ENCODE measurements around the gene HERC6. TPM values are rescaled to one million over a fixed set of nuclear protein-coding genes. Genes with fewer than 3 reads are reported as not detected.
"Not testable (repeated sequence)": the region's sequence is repeated elsewhere in the genome, so short reads cannot be mapped to it uniquely, and the experiment has no call there.

HERC6 gene
- total RNA-seq, 1 donor from 2014 or later: 2.4 TPM

DNA sequence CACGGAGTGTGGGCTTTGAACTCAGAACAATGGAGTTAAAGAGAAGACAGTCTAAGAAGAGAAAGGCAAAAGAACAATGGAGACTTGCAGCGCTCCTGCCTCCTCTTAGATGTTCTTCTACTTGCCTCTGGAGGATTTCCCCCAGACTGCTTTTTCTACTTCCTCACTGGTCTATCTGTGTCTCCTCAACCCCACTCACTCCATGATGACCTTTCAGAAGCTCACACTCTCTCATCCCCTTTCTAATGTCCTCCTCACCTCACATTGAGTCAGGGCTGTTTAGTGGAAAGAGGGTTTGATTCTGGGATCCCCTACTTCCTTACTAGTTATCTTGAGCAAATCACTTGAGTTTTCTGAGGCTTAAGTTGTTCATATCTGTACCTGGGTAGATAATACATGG is 12.2 kb upstream of the HERC6 start:
- DNase-seq (ENCODE audit: low read depth): no peak
- no peak overlapping the region for H3K4me3 ChIP-seq (ENCODE audit: low read depth, low read length)
- TF ChIP-seq, protein P1, sequence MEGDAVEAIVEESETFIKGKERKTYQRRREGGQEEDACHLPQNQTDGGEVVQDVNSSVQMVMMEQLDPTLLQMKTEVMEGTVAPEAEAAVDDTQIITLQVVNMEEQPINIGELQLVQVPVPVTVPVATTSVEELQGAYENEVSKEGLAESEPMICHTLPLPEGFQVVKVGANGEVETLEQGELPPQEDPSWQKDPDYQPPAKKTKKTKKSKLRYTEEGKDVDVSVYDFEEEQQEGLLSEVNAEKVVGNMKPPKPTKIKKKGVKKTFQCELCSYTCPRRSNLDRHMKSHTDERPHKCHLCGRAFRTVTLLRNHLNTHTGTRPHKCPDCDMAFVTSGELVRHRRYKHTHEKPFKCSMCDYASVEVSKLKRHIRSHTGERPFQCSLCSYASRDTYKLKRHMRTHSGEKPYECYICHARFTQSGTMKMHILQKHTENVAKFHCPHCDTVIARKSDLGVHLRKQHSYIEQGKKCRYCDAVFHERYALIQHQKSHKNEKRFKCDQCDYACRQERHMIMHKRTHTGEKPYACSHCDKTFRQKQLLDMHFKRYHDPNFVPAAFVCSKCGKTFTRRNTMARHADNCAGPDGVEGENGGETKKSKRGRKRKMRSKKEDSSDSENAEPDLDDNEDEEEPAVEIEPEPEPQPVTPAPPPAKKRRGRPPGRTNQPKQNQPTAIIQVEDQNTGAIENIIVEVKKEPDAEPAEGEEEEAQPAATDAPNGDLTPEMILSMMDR (conservative IDR thresholded peaks at IDR 0.05; ENCODE audit: low read depth, low read length): no peak

DNA sequence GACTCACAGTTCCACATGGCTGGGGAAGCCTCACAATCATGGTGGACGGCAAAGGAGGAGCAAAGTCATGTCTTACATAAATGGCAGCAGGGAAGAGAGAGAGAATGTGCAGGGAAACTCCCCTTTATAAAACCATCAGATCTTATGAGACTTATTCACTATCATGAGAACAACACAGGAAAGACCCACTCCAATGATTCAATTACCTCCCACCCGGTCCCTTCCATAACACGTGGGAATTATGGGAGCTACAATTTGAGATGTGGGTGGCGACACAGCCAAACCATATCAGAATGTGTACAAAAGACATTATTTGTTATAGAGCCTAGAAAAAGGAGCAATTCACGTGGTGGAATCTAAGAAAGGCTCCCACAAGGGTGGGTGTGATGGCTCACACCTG is 10.8 kb upstream of the HERC6 start:
- H3K4me3 ChIP-seq (ENCODE audit: low read depth, low read length): no peak overlapping the region
- no peak for DNase-seq (ENCODE audit: low read depth)
- TF ChIP-seq, protein P1 (conservative IDR thresholded peaks at IDR 0.05; ENCODE audit: low read depth, low read length): no peak

DNA sequence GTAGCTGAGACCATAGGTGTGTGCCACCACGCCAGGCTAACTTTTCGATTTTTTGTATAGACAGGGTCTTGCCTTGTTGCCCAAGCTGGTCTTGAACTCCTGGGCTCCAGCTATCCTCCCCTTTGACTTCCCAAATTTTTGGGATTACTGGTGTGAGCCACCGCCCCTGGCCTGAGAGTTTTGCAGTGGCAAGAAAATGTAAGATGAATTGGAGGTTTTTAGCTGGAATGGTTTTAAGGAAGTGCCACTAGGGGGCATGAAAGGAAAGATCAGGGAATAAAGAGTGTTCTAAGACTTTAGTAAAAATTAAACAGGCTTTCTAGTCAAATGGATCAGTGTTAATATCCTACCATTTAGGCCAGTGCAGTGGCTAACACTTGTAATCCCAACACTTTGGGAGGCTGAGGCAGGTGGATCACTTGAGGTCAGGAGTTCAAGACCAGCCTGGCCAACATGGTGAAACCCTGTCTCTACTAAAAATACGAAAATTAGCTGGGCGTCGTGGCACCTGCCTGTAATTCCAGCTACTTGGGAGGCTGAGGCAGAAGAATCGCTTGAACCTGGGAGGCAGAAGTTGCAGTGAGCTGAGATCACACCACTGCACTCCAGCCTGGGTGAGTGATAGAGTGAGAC is 9.4 kb upstream of the HERC6 start:
- TF ChIP-seq, protein P1 (conservative IDR thresholded peaks at IDR 0.05; ENCODE audit: low read depth, low read length): peak; percentile 76
- DNase-seq (ENCODE audit: low read depth); H3K4me3 ChIP-seq (ENCODE audit: low read depth, low read length): not testable (repeated sequence)

DNA sequence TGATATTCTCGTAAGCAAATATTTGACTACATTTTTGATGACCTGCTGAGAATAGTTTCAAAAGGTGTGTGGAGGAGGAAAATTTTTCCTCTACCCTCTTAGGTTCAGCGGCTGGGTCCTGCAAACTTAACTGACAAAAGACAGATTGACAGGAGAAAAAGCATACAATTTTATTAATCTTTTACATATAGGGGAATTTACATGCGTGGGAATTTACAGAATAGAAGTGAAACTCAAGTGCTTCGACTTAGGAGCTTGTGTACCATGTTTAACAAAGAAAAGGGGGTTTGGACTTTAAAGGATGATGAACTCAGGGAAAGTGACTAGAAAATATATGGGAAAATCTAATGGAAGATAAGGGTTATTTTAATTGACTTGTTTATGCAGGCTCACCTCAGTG is 2.5 kb downstream of the HERC6 start:
- H3K4me3 ChIP-seq (ENCODE audit: low read depth, low read length): no peak overlapping the region
- TF ChIP-seq, protein P1 (conservative IDR thresholded peaks at IDR 0.05; ENCODE audit: low read depth, low read length): no peak
- no peak for DNase-seq (ENCODE audit: low read depth)

DNA sequence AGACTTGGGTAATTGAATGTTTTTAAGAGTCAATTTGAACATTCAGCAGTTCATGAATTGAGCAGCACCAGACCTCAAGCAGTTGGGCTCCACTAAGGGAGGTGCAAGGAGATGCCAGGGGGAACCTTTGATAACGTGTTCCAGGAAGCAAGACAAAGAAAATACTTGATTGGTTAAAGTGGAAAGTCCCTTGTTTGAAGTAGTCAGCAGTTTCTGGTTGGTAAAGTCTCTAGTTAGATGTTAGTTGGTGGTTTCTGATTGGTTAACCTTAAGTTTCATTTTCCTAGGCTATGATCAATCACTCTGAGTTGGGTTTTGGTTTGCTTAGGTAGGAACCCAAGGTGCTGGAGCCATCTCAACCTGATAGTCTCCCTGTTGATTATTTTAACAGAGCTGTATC is 4.0 kb downstream of the HERC6 start:
- no peak overlapping the region for H3K4me3 ChIP-seq (ENCODE audit: low read depth, low read length)
- TF ChIP-seq, protein P1 (conservative IDR thresholded peaks at IDR 0.05; ENCODE audit: low read depth, low read length): no peak
- DNase-seq (ENCODE audit: low read depth): no peak

DNA sequence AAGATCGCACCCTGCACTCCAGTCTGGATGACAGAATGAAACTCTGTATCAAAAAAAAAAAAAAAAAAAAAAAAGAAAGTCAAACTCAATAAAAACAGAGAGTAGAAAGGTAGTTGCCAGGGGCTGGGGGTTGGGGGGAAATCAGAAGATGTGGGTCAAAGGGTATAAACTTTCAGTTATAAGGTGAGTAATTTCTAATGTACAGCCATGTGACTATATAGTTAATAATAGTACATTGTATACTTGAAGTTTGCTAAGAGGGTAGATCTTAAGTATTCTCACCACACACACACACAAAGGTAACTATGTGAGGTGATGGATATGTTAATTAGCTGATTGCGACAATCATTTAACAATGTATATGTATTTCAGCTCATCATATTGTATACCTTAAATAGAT is 11.5 kb downstream of the HERC6 start:
- TF ChIP-seq, protein P1 (conservative IDR thresholded peaks at IDR 0.05; ENCODE audit: low read depth, low read length): no peak
- H3K4me3 ChIP-seq (ENCODE audit: low read depth, low read length): no peak overlapping the region
- no peak for DNase-seq (ENCODE audit: low read depth)

DNA sequence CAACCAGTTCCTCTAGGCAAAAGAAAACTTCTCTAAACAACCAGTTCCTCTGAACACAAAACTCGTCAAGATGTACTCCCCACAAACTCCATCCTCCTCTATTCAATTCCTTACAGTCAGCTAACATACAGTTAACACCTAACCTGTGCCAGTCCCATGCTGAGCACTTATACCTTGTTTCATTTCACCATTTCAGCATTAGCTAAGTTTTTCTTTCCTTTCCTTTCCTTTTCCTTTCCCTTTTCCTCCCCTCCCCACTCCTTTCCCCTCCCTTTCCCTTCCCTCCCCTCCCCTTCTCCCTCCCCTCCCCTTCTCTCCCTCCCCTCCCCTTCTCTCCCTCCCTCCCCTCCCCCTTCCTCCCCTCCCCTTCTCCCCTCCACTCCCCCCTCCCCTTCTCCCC is 13.1 kb downstream of the HERC6 start:
- H3K4me3 ChIP-seq (ENCODE audit: low read depth, low read length): no peak overlapping the region
- TF ChIP-seq, protein P1 (conservative IDR thresholded peaks at IDR 0.05; ENCODE audit: low read depth, low read length): no peak
- DNase-seq (ENCODE audit: low read depth): no peak
